CD4-positive, alpha-beta T cell treated with Interleukin-10 for 1 hour (primary cell): ENCODE results near the gene CYB5RL.
"Not testable (repeated sequence)": the region's sequence is repeated elsewhere in the genome, so short reads cannot be mapped to it uniquely, and the experiment has no call there.

Source experiments
- DNase-seq: peaks from one replicate; pipeline ENCODE4 v3.0.0-alpha.2; 2020

The CYB5RL gene

DNA sequence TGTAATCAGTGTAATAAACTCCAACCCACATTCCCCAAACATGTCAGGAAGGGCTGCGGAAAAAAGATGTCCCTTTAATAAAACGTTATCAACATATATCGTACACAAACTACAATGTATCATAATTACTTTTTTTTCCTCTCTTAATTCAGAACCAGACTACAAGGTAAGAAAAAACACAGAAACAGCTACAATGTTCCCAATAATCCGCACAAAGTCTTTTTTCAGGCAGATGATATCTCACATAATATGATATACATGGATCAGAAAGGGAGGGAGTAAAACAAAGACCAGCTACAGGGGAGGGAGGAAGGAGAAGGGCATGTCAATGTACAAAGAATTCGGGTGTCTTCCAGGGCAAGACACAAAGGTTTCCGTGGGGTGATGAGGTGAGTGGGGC is 25.5 kb upstream of the CYB5RL start:
- no peak for DNase-seq

- DNase-seq = no peak
Measured at GRCh38 chr1:54224233-54224632, 24.4 kb upstream of the CYB5RL start.

GRCh38 chr1:54223441-54224202 is 23.8 kb upstream of the CYB5RL start:
- DNase-seq = no peak

GRCh38 chr1:54222711-54223110 is 22.9 kb upstream of the CYB5RL start:
- no peak for DNase-seq

GRCh38 chr1:54221867-54222484 is 22.1 kb upstream of the CYB5RL start:
- DNase-seq = no peak

- no peak for DNase-seq
Measured at GRCh38 chr1:54221113-54221834, 21.4 kb upstream of the CYB5RL start.

DNA sequence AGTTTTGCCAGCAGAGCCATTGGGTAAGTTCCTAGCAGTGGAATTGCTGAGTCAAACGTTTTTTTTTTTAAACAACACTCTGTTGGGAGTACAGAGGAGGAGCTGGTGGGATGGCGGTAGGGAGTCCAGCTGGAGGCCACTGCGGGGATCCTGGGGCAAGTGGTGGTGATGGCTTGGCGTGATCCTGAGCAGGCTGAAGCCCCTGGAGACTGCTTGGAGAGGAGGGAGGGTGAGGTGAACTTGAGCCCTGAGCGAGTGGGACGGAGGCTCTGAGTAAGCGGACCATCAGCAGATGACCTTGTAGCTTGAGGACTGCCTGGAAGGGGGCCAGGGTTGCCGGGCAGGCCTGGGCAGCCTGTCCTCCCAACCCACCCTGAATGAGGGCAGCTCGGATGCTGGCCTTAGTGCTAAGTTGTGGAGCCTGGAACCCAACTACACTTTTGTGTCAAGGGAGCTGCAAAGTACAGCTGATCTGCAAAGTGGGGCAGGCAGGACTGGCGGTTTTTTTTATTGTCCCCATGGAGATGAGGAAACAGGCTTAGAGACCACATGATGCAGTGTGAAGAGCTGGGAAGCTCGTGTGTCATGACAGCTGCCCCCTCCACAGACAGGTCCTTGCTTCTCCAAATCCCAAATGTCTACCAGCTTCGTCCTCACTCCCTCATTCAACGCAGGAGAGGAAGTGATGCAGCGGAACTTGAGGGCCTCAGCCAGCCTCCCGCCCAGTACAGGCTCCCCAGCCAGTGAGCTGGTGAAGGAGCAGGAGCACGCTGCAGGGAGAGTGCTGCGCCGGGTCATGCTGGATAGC is 20.4 kb upstream of the CYB5RL start:
- no peak for DNase-seq

GRCh38 chr1:54219688-54220003 is 19.8 kb upstream of the CYB5RL start:
- DNase-seq = no peak

DNA sequence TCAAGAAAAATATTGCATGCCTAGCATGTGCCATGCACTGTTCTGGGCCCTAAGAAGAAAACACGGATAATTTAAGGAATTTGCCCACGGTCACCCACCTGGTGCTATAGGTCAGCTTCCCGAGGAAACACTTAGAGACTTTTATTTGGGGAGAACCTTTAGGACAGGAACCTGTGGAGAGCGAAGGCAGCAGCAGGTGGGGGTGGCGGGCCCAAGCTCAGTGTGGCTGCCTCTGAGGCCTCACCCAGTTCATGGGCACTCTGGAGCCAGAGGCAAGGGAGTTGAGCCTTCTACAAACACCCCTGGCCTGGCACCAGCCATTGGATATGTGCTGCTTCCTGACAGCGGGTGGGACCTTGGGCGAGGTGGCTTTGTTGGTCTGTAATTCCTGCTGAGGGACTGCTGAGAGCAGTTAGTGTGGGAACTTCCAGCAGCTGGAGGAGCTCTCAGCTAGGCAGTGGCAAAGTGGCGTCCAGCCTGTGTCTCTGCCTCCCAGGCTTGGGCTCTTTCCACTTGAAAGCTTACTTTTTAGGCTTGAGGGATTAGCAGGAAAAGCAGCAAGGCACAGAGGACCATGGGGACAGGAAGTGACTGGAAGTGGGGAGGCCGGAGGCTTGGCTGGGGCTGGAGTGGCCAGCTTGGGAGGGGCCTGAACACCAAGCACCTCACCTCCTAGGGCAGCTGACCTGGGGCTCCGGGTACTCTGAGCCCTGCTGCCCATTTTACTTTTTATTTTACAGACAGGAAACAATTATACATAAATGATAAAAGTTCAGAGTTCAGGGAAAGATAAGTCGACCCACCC is 19.3 kb upstream of the CYB5RL start:
- DNase-seq = no peak

GRCh38 chr1:54215523-54215922 is 15.7 kb upstream of the CYB5RL start:
- DNase-seq = no peak

- no peak for DNase-seq
Measured at GRCh38 chr1:54212872-54213271, 13.0 kb upstream of the CYB5RL start.

DNA sequence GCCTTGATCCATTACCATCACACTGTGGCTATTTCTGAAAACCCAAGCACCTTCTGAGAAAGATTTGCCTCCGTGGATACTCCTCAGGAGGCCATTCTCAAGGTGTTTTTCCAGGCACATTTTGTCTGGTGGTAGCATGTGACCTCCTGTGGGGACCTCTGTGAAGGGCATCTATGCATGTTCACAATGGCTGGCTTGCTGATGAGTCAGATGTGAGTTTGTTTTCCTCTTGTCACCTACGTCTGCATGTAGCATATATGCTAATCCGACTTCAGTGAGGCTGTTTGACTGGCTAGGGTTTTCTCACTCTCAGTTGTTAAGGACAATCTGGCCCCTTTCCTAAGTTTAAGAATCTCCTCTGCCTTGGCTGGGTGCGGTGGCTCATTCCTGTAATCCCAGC is 8.1 kb upstream of the CYB5RL start:
- DNase-seq = not testable (repeated sequence)

DNA sequence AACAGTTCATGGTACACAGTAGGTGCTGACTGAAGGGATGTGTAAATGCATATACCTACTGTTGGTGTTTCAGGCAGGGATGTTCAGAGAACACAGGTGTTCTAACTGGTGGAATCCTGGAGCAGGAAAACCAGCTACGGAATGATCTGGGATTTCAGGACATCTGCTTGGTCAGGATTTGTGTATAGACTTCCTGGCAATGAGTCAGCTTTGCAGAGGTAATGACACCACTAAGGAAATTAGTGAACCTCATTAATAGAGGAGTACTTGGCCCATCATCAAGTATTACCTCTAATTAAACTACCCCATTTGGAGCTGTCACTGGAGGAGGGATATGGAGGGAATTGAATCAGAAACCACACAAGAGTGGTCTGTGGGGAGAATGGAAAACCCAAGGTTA is 7.5 kb upstream of the CYB5RL start:
- no peak for DNase-seq

DNA sequence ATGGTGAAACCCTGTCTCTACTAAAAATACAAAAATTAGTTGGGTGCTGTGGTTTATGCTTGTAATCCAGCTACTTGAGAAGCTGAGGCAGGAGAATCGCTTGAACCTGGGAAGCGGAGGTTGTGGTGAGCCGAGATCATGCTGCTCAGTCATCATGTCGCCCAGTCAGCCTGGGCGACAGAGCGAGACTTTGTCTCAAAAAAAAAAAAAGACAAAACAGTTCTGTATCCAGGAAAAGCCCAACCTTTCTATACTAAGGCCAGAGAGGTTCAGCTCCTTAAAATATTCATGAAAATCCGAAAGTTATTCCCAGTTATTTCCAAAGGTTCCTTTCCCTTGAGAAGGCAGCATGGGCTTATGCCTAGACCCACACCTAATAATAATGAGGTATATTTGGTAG is 4.4 kb upstream of the CYB5RL start:
- no peak for DNase-seq

GRCh38 chr1:54200519-54200997 is 728 bp upstream of the CYB5RL start:
- no peak for DNase-seq

- peak; percentile 7 for DNase-seq
Measured at GRCh38 chr1:54199151-54199764, 572 bp downstream of the CYB5RL start.

- no peak for DNase-seq
Measured at GRCh38 chr1:54193453-54193852, 6.4 kb downstream of the CYB5RL start.

DNA sequence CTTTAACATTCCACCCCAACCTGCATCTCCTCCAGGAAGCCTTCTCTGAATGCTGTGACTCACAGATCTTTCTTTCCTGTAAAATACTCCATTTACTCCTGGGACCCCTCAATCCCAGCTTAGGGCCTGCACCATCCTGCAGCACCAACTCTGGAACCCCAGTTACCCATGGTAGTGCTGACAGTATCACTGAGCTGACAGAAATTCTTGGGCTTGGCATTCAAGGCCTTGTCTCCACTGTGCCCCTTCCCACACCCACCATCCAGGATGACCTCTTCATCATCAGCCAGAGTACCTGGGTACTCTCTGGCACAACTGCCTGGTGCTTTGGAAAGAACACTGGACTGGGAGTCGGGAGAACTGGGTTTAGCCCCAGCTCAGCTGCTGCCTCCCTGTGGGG is 8.3 kb downstream of the CYB5RL start:
- no peak for DNase-seq

DNA sequence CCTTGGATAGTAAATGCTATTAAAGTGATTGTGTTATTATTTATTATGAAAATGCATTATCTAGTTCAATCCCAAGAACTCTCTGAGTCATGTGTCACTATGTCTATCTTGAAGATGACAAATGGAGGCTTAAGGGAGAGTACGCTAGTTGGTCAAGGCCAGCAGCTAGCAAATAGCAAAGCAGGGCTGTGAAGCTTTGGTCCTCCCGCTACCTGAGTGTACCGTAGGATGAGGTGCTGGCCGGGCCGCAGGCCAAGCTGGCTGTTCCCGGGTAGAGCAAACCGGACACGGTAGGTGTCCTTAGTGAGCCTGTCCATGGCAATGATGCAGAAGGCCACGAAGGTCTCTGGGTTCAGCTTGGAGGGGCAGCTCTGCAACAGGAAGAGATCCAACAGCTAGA is 9.3 kb downstream of the CYB5RL start:
- DNase-seq = no peak

DNA sequence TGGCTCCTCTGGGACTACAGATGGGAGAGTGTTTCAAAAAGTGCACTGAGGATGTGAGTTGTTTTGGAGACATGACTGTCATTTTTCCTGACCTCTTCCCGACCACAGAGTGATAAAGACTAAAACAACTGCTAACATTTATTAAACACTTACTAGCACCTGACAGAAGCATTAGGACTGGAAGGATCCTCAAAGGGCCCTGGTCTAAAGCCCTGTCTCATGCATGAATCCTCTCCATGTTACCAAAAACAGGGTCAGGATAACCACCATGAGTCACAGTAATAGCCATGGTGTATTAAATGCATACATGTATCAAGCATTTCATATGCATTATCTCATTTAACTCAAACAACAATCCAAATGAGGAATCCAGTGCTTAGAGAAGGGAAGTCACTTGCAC is 11.5 kb downstream of the CYB5RL start:
- DNase-seq = no peak

GRCh38 chr1:54186056-54186455 is 13.8 kb downstream of the CYB5RL start:
- DNase-seq = no peak
